GM13976 (cell line): Measurements from ENCODE around the gene DSCAM.

ENCODE experiments used
- DNase-seq: peaks from one replicate; pipeline ENCODE4 v3.0.0; 2012; ENCODE audit warnings: low spot score
- CTCF ChIP-seq: IDR thresholded peaks from 2 replicates; pipeline ENCODE4 v1.5.1; 2012; ENCODE audit warnings: borderline replicate concordance, mild to moderate bottlenecking; ENCODE audit not compliant: insufficient read depth; ENCODE audit errors: extremely low read depth, missing control alignments, control extremely low read depth
- in situ Hi-C: fragments of 300-500 bp; cut with MboI; formaldehyde crosslinking; loops from one replicate; pipeline ENCODE4 v1.12.0; 2022; ENCODE audit warnings: low sequenced_read_pairs, mixed read lengths, inconsistent platforms; ENCODE audit not compliant: unreplicated experiment

The DSCAM gene

DNA sequence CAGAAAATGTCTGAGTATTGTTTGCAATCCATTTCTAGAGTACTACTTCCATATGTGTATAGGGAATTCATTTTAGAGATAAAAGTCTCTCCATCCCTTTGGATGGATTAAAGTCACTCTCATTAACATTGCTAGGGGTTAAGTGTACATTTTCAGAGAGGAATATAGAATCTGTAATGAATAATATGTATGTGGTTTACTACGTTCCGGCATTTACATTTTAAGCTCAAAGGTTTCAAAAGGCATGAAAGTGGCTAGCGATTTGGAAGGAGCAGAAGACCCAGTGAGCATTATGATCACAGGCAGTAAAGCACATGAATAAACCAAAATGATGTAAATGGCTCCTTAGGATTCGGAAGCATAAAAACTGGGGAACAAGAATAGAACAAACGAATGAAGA is 123.0 kb downstream of the DSCAM start:
- DNase-seq, result no peak
- TF ChIP-seq CTCF, result no peak
- in situ Hi-C loops, result no loop called here

DNA sequence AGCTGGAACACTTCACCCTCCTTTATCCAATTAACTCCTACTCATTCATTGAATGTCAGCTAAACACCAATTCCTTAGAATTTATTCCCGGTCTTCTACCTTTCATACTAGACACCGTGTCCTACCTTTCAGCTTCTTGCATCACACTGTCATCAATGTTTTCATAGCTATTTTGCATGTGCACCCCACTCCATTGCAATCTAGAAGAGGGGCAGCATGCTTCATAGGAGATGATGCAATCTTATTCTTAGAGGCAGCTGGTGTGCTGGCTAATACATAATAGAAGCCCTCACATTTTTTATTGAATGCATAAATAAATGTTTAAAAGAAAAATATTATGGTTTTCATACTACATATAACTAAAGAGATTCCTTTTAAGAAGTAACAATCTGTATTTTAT is 123.6 kb downstream of the DSCAM start:
- in situ Hi-C loops, result no loop called here
- no peak for TF ChIP-seq CTCF
- DNase-seq, result no peak

GRCh38 chr21:40719615-40720014 is 127.3 kb downstream of the DSCAM start:
- no peak for DNase-seq
- in situ Hi-C loops, result no loop called here
- no peak for TF ChIP-seq CTCF

GRCh38 chr21:40717028-40717427 is 129.9 kb downstream of the DSCAM start:
- TF ChIP-seq CTCF, result no peak
- in situ Hi-C loops, result no loop called here
- DNase-seq, result no peak

DNA sequence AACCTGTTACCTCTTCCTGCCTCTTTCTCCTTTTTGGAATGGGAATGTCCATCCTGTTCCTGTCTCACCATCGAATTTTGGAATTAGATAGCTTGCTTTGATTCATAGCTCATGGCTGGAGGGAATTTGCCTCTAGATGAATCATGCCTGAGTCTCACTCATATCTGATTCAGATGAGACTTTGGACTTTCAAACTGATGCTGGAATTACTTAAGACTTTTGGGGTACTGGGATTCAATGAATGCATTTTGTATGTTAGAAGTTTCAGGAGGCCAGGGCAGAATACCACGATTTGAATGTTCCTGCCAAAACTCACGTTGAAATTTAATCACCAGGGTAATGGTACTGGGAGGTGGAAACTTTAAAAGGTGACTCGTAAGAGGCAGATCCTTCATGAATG is 132.4 kb downstream of the DSCAM start:
- DNase-seq, result no peak
- no peak for TF ChIP-seq CTCF
- in situ Hi-C loops, result no loop called here

DNA sequence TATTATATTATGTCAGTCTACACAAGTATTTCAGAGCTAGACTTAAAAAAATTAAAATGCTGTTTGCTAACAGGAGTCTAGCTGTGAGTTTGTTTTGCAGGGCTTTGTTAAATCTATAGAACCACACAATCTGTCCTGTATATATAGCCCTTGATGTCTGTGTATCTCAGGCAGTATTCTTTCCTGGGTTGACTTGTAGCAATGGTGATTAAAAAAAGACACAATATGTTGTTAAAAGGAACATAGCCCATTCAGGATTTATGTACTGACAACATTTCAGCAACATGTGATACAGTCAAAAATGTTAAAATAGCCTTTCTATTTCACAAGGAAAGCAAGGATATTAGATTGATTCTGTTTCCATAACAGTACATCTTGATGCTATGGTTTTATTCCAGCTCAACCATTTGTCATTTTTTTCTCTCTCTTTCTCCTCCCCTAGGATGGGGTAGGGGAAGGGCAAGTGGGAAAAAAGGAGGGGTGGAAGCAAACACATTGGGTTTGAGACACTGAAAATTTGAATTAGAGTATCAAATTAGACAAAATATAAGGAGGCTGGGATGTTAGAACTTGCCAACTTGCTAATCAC is 139.2 kb downstream of the DSCAM start:
- DNase-seq, result no peak
- in situ Hi-C loops, result no loop called here
- no peak for TF ChIP-seq CTCF
